DOHH2 (cell line): Measurements from ENCODE around the gene EIF3J.

Source experiments
- H3F3A ChIP-seq: fragments of 200-600 bp; sonication (generic), shearing (Covaris generic); 2 replicates; pipeline ENCODE4 v1.6.0; 2016; ENCODE audit warnings: antibody characterized with exemption, mild to moderate bottlenecking; ENCODE audit not compliant: control insufficient read depth, insufficient read depth
- H3K27ac ChIP-seq: fragments of 200-600 bp; sonication (generic); 2 replicates; pipeline ENCODE4 v1.5.1; 2014; ENCODE audit warnings: low read depth, mild to moderate bottlenecking, low read length, moderate library complexity
- H3K27me3 ChIP-seq: fragments of 200-600 bp; sonication (generic); 2 replicates; pipeline ENCODE4 v1.6.1; 2014; ENCODE audit warnings: mild to moderate bottlenecking, low read length, mixed read lengths; ENCODE audit not compliant: control insufficient read depth
- H3K36me3 ChIP-seq: fragments of 200-600 bp; sonication (generic); 2 replicates; pipeline ENCODE4 v1.6.1; 2014; ENCODE audit warnings: mild to moderate bottlenecking, low read length, moderate library complexity, mixed read lengths; ENCODE audit not compliant: control insufficient read depth
- H3K4me1 ChIP-seq: fragments of 200-600 bp; sonication (generic); 2 replicates; pipeline ENCODE4 v1.6.1; 2014; ENCODE audit warnings: mild to moderate bottlenecking, low read length, mixed read lengths; ENCODE audit not compliant: control insufficient read depth
- H3K4me2 ChIP-seq: fragments of 200-600 bp; sonication (generic); 2 replicates; pipeline ENCODE4 v1.6.0; 2014; ENCODE audit warnings: mild to moderate bottlenecking, low read length, moderate library complexity
- H3K4me3 ChIP-seq: fragments of 200-600 bp; sonication (generic); 2 replicates; pipeline ENCODE4 v1.5.1; 2014; ENCODE audit warnings: mild to moderate bottlenecking, low read length, mixed read lengths
- H3K79me2 ChIP-seq: fragments of 200-600 bp; sonication (generic); 2 replicates; pipeline ENCODE4 v1.6.1; 2014; ENCODE audit warnings: mild to moderate bottlenecking, low read length, mixed read lengths; ENCODE audit not compliant: control insufficient read depth
- H3K9me2 ChIP-seq: fragments of 200-600 bp; sonication (generic); replicated peaks from 2 replicates; pipeline ENCODE4 v1.6.1; 2014; ENCODE audit warnings: mild to moderate bottlenecking, low read length, mixed read lengths; ENCODE audit not compliant: control insufficient read depth
- H3K9me3 ChIP-seq: fragments of 200-600 bp; sonication (generic); 2 replicates; pipeline ENCODE4 v1.6.1; 2014; ENCODE audit warnings: antibody characterized with exemption, low read length, mixed read lengths; ENCODE audit not compliant: control insufficient read depth, insufficient read depth
- H4K20me1 ChIP-seq: fragments of 200-600 bp; sonication (generic); 2 replicates; pipeline ENCODE4 v1.6.0; 2014; ENCODE audit warnings: low read depth, mild to moderate bottlenecking, antibody characterized with exemption, low read length, moderate library complexity; ENCODE audit not compliant: control insufficient read depth, insufficient read depth
- CTCF ChIP-seq: fragments of 200-600 bp; sonication (generic); IDR thresholded peaks from one replicate; pipeline ENCODE4 v1.5.1; 2014; ENCODE audit warnings: antibody characterized with exemption, mild to moderate bottlenecking, low read depth, low read length; ENCODE audit not compliant: poor library complexity, severe bottlenecking
- EZH2phosphoT487 ChIP-seq: fragments of 200-600 bp; sonication (generic); IDR thresholded peaks from 2 replicates; pipeline ENCODE4 v1.6.1; 2017; ENCODE audit warnings: borderline replicate concordance, mild to moderate bottlenecking, antibody characterized with exemption, low read length, moderate library complexity, mixed read lengths

Gene EIF3J

GRCh38 chr15:44588541-44588940 lies 51.6 kb downstream of the EIF3J start:
- Histone ChIP-seq H3K27ac (no peak overlapping the region), H3K79me2 (no peaks in the 10 kb centered on the region), H3K9me2 (no peaks in the 10 kb centered on the region), H3K4me3 (no peak overlapping the region), H3K4me2 (no peak overlapping the region), H3F3A (no peaks in the 10 kb centered on the region; the same call in 1 of the 2 replicates), H3K36me3 (peaks cover 80% of the 10 kb centered on the region), H3K4me1 (no peaks in the 10 kb centered on the region), H3K27me3 (no peaks in the 10 kb centered on the region), H3K9me3 (no peaks in the 10 kb centered on the region), H4K20me1 (no peaks in the 10 kb centered on the region)
- TF ChIP-seq CTCF (no peak), EZH2phosphoT487 (no peak)

GRCh38 chr15:44591326-44591725 lies 54.4 kb downstream of the EIF3J start:
- no peak overlapping the region for H3K4me3 ChIP-seq
- no peaks in the 10 kb centered on the region for H4K20me1 ChIP-seq
- no peaks in the 10 kb centered on the region for H3F3A ChIP-seq
- no peaks in the 10 kb centered on the region for H3K9me2 ChIP-seq
- H3K27ac ChIP-seq, result no peak overlapping the region
- H3K4me2 ChIP-seq, result no peak overlapping the region
- peaks cover 73% of the 10 kb centered on the region for H3K36me3 ChIP-seq
- H3K4me1 ChIP-seq, result no peaks in the 10 kb centered on the region
- no peaks in the 10 kb centered on the region for H3K9me3 ChIP-seq
- TF ChIP-seq CTCF (no peak), EZH2phosphoT487 (no peak)
- H3K27me3 ChIP-seq, result no peaks in the 10 kb centered on the region
- no peaks in the 10 kb centered on the region for H3K79me2 ChIP-seq

- no peaks in the 10 kb centered on the region for H3K27me3 ChIP-seq
- no peaks in the 10 kb centered on the region for H3F3A ChIP-seq
- no peaks in the 10 kb centered on the region for H3K79me2 ChIP-seq
- no peaks in the 10 kb centered on the region for H3K9me2 ChIP-seq
- TF ChIP-seq CTCF (peak; percentile 28), EZH2phosphoT487 (no peak)
- no peaks in the 10 kb centered on the region for H3K9me3 ChIP-seq
- no peak overlapping the region for H3K4me2 ChIP-seq
- peaks cover 71% of the 10 kb centered on the region for H3K36me3 ChIP-seq
- no peak overlapping the region for H3K4me3 ChIP-seq
- no peak overlapping the region for H3K27ac ChIP-seq
- no peaks in the 10 kb centered on the region for H3K4me1 ChIP-seq
- no peaks in the 10 kb centered on the region for H4K20me1 ChIP-seq
Measured at GRCh38 chr15:44593042-44593736, 56.2 kb downstream of the EIF3J start.
